Uterus (tissue), 2 donors: ENCODE data around the gene MARCHF9.

ENCODE experiments used
- CTCF ChIP-seq, 4 experiments: fragments of 200-600 bp in 2 of 4; fragments of 450-650 bp in 2 of 4; sonication (generic) in 2 of 4; IDR thresholded peaks; one replicate each; pipeline ENCODE4 v1.5.1; 2016 to 2019; ENCODE audit warnings: antibody characterized with exemption in 4 of 4, mild to moderate bottlenecking in 2 of 4, moderate library complexity in 1 of 4
- POLR2A ChIP-seq, 2 donors: fragments of 450-650 bp; IDR thresholded peaks; one replicate each; pipeline ENCODE4 v1.6.1; 2016; ENCODE audit warnings: antibody characterized with exemption in 2 of 2, mild to moderate bottlenecking in 1 of 2, moderate library complexity in 1 of 2

- TF ChIP-seq CTCF (IDR thresholded peaks at IDR 0.05), result no peak
- no peak for TF ChIP-seq POLR2A (IDR thresholded peaks at IDR 0.05)
Measured at GRCh38 chr12:57802607-57803006, 47.7 kb downstream of the MARCHF9 start.
